ENCODE data around the gene TRPV4. TPM values are rescaled to one million over a fixed set of nuclear protein-coding genes. Genes with fewer than 3 reads are reported as not detected.

The TRPV4 gene
- total RNA-seq, 1 experiment from 2014 or later: 3.1 TPM

DNA sequence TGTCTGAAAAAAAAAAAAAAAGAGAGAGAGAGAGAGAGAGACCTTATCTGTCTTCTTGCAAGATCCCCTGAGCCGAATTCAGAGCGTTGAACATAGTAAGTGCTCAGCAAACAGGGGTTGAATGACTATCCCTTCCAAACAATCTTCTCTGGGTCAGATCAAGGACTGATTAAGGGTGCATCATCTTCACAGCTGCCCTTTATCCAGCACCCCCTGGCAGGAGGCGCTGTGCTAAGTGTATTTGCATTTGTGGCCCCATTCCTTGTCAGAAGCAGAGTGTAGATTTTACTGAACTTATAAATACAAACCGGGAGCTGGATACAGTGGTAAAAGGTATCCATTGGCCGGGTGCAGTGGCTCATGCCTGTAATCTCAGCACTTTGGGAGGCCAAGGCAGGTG lies 8.8 kb upstream of the TRPV4 start:
- no peak for DNase-seq
- Histone ChIP-seq H3K9me2 (ENCODE audit: insufficient read depth) (no peaks in the 10 kb centered on the region), H3K79me2 (ENCODE audit: low read depth) (no peaks in the 10 kb centered on the region), H3K36me3 (ENCODE audit: low read depth) (no peaks in the 10 kb centered on the region), H3F3A (ENCODE audit: insufficient read depth, low read depth) (peaks cover 29% of the 10 kb centered on the region), H3K27ac (no peak overlapping the region), H4K20me1 (ENCODE audit: insufficient read depth) (no peaks in the 10 kb centered on the region), H3K4me1 (replicated peaks; ENCODE audit: insufficient read depth) (peaks cover 30% of the 10 kb centered on the region), H3K9me3 (ENCODE audit: insufficient read depth, low read depth) (no peaks in the 10 kb centered on the region), H3K4me2 (no peak overlapping the region), H2AFZ (no peak overlapping the region), H3K4me3 (no peak overlapping the region), H3K27me3 (ENCODE audit: insufficient read depth, low read depth) (no peaks in the 10 kb centered on the region)
- intact Hi-C loops (cut with micrococcal nuclease; ENCODE audit: unreplicated experiment): no loop called here
- no peak for TF ChIP-seq EZH2 (IDR thresholded peaks at IDR 0.05; ENCODE audit: low read depth)
- TF ChIP-seq, protein P1, sequence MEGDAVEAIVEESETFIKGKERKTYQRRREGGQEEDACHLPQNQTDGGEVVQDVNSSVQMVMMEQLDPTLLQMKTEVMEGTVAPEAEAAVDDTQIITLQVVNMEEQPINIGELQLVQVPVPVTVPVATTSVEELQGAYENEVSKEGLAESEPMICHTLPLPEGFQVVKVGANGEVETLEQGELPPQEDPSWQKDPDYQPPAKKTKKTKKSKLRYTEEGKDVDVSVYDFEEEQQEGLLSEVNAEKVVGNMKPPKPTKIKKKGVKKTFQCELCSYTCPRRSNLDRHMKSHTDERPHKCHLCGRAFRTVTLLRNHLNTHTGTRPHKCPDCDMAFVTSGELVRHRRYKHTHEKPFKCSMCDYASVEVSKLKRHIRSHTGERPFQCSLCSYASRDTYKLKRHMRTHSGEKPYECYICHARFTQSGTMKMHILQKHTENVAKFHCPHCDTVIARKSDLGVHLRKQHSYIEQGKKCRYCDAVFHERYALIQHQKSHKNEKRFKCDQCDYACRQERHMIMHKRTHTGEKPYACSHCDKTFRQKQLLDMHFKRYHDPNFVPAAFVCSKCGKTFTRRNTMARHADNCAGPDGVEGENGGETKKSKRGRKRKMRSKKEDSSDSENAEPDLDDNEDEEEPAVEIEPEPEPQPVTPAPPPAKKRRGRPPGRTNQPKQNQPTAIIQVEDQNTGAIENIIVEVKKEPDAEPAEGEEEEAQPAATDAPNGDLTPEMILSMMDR (conservative IDR thresholded peaks at IDR 0.05): no peak
- no TSS peak for BruUV-seq (replicated peaks)
- POLR2A ChIA-PET (ENCODE audit: unreplicated experiment): no interaction called here
- CTCF ChIA-PET: interaction anchor here (0.6 to 0.7 kb wide), 3 partner anchors 41 to 115 kb away, joined by 3 to 9 read pairs (median 7); no protein-coding TSS in a partner anchor

DNA sequence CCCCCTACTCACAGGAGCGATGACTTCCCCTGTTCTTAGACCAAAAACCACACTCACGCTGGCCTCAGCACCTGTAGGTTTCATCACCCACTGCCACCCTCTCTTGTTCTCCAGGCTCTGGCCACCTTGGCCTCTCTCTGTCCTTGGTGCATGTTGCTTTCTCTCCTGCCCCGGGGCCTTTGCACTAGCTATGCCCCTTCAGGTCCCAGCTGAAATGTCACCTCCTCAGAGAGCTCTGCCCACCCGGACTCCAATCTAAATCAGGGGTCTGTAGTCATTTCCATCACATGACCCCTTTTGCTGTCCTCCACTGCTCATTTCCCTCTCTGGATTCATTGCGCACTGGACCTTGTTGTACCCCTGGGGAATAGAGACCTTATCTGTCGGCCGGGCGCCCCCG lies 8.2 kb upstream of the TRPV4 start:
- no peaks in the 10 kb centered on the region for H3K79me2 ChIP-seq (ENCODE audit: low read depth)
- H3K9me3 ChIP-seq (ENCODE audit: insufficient read depth, low read depth): no peaks in the 10 kb centered on the region
- ChIA-PET POLR2A (ENCODE audit: unreplicated experiment) (no interaction called here), CTCF (interaction anchor here (0.6 to 1.0 kb wide), 4 partner anchors 24 to 114 kb away, joined by 3 to 9 read pairs (median 5); no protein-coding TSS in a partner anchor)
- TF ChIP-seq, protein P1 (conservative IDR thresholded peaks at IDR 0.05): no peak
- no peak for TF ChIP-seq EZH2 (IDR thresholded peaks at IDR 0.05; ENCODE audit: low read depth)
- H2AFZ ChIP-seq: no peak overlapping the region
- no peak for DNase-seq
- BruUV-seq (replicated peaks): no TSS peak
- intact Hi-C loops (cut with micrococcal nuclease; ENCODE audit: unreplicated experiment): loop anchor here (2.0 kb wide), 1 partner anchor 19 kb away; no protein-coding TSS in a partner anchor
- no peak overlapping the region for H3K4me3 ChIP-seq
- H3K4me2 ChIP-seq: no peak overlapping the region
- no peaks in the 10 kb centered on the region for H3K36me3 ChIP-seq (ENCODE audit: low read depth)
- no peaks in the 10 kb centered on the region for H3K27me3 ChIP-seq (ENCODE audit: insufficient read depth, low read depth)
- no peaks in the 10 kb centered on the region for H4K20me1 ChIP-seq (ENCODE audit: insufficient read depth)
- H3F3A ChIP-seq (ENCODE audit: insufficient read depth, low read depth): peaks cover 29% of the 10 kb centered on the region; the same call in 1 of the 2 replicates
- no peak overlapping the region for H3K27ac ChIP-seq
- no peaks in the 10 kb centered on the region for H3K9me2 ChIP-seq (ENCODE audit: insufficient read depth)
- peaks cover 34% of the 10 kb centered on the region for H3K4me1 ChIP-seq (replicated peaks; ENCODE audit: insufficient read depth)

DNA sequence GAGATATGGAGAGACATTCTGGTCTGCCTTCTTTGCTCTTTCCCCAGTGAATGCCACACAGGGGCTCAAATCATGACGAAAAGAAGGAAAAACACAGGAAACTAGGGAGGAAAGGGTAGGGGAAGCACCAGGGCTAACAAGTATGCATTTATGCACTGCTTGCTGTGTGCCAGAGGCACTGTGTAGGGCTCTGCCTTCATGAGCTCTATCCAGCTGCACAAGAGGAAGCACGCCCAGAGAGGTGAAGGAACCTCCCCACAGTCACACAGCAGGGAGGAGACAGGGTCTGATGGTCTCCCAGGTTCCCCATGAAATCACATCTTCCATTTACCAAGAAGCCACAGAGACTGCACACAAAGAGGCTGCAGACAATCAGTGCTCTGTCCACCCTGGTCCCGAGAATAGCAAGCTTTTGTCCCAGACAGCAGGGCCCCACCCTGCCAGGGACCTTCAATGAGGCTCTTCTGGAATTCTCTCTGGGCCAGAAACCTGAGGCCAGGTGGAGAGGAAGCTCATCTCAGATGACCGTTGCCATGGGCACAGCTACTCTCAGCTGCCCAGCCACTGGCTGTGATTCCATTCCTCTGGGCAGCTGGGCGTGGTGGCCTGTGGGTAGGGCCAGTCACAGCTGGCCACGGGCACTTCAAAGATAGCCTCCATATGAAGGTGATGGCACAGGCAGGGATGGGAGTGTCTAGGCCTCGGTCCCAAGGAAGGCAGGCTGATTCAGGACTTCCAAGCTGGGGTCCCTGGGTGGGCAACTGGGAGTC lies 7.3 kb upstream of the TRPV4 start:
- Histone ChIP-seq H3K79me2 (ENCODE audit: low read depth) (no peaks in the 10 kb centered on the region), H3K27ac (no peak overlapping the region), H3K36me3 (ENCODE audit: low read depth) (no peaks in the 10 kb centered on the region), H3K4me3 (no peak overlapping the region), H3K4me1 (replicated peaks; ENCODE audit: insufficient read depth) (peaks cover 34% of the 10 kb centered on the region), H3K4me2 (peak overlapping the region; percentile 13; the same call in 1 of the 2 replicates), H4K20me1 (ENCODE audit: insufficient read depth) (no peaks in the 10 kb centered on the region), H2AFZ (no peak overlapping the region), H3K27me3 (ENCODE audit: insufficient read depth, low read depth) (no peaks in the 10 kb centered on the region), H3K9me3 (ENCODE audit: insufficient read depth, low read depth) (no peaks in the 10 kb centered on the region), H3F3A (ENCODE audit: insufficient read depth, low read depth) (peaks cover 23% of the 10 kb centered on the region; the same call in 1 of the 2 replicates), H3K9me2 (ENCODE audit: insufficient read depth) (no peaks in the 10 kb centered on the region)
- intact Hi-C loops (cut with micrococcal nuclease; ENCODE audit: unreplicated experiment): loop anchor here (2.0 kb wide), 1 partner anchor 18 kb away; no protein-coding TSS in a partner anchor
- no TSS peak for BruUV-seq (replicated peaks)
- ChIA-PET POLR2A (ENCODE audit: unreplicated experiment) (interaction anchor here (0.6 to 0.7 kb wide), 3 partner anchors 48 to 1308 kb away, joined by 4 to 5 read pairs (median 4); no protein-coding TSS in a partner anchor), CTCF (interaction anchor here (0.6 to 1.0 kb wide), 3 partner anchors 23 to 303 kb away, joined by 3 read pairs; no protein-coding TSS in a partner anchor)
- peak; percentile 88 to 92 for DNase-seq
- TF ChIP-seq, protein P1 (conservative IDR thresholded peaks at IDR 0.05): no peak

Measured in PC-9 (cell line).